ENCODE results near the gene LIN7A. TPM values are rescaled to one million over a fixed set of nuclear protein-coding genes. Genes with fewer than 3 reads are reported as not detected.

Gene LIN7A
- total RNA-seq, 2 experiments from 2014 or later = not detected

DNA sequence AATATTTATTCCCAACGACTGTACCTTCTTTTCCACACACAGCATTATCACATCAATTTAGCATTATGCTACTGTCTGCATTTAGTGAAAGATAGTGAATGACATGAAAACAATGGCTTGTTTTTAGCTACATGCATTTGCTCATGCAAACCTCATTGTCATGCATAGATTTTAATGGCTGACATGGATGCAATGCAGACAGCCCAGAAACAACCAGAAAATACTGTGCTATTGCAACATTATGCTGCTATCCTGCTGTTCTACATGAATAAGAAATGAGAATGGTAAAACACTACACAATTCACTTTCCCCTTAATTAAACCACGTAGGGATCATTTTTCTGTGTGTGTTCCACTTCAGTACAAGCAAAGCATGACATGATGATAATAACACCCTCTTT lies 90.8 kb downstream of the LIN7A start:
- CTCF ChIA-PET = no interaction called here
- Mint-ChIP-seq H3K9me3 (ENCODE audit: insufficient read depth) (no peaks in the 10 kb centered on the region), H3K27ac (no peak overlapping the region), H3K27me3 (ENCODE audit: low read depth) (no peaks in the 10 kb centered on the region), H3K4me1 (ENCODE audit: low read depth) (no peaks in the 10 kb centered on the region), H3K4me3 (no peak overlapping the region), H3K36me3 (ENCODE audit: low read depth) (no peaks in the 10 kb centered on the region)
- POLR2A ChIA-PET = no interaction called here
- ATAC-seq = no peak
- no peak for DNase-seq

- Mint-ChIP-seq H3K36me3 (ENCODE audit: low read depth) (no peaks in the 10 kb centered on the region), H3K4me3 (no peak overlapping the region), H3K27ac (no peak overlapping the region), H3K9me3 (ENCODE audit: insufficient read depth) (no peaks in the 10 kb centered on the region), H3K27me3 (ENCODE audit: low read depth) (no peaks in the 10 kb centered on the region), H3K4me1 (ENCODE audit: low read depth) (no peaks in the 10 kb centered on the region)
- ATAC-seq = no peak
- CTCF ChIA-PET = no interaction called here
- POLR2A ChIA-PET = no interaction called here
- no peak for DNase-seq
These were observed 92.1 kb downstream of the LIN7A start for GRCh38 chr12:80845639-80846038.

DNA sequence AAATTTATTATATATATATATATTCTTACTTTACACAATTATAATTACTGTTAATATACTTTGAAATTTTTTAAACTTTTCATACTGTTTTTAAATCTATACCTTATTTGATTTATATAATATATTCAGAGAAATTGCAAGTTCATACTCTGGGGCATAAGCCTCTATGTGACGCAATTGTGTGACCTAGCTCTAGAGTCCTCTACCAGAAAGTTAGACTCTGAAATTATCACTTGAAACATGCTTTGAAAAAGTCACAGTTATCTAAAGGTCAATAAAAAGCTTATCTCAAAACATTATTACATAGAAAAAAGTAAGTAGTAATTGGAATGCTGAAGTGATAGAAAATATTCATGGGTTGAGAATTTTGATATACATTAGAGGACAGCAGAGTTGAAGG lies 93.8 kb downstream of the LIN7A start:
- Mint-ChIP-seq H3K36me3 (ENCODE audit: low read depth) (no peaks in the 10 kb centered on the region), H3K27me3 (ENCODE audit: low read depth) (no peaks in the 10 kb centered on the region), H3K27ac (no peak overlapping the region), H3K4me3 (no peak overlapping the region), H3K4me1 (ENCODE audit: low read depth) (no peaks in the 10 kb centered on the region), H3K9me3 (ENCODE audit: insufficient read depth) (no peaks in the 10 kb centered on the region)
- POLR2A ChIA-PET = no interaction called here
- no peak for DNase-seq
- CTCF ChIA-PET = no interaction called here
- no peak for ATAC-seq

GRCh38 chr12:80838708-80839107 lies 99.0 kb downstream of the LIN7A start:
- CTCF ChIA-PET = no interaction called here
- no peak for ATAC-seq

GRCh38 chr12:80838024-80838658 lies 99.6 kb downstream of the LIN7A start:
- Mint-ChIP-seq H3K4me1 (ENCODE audit: low read depth) (no peaks in the 10 kb centered on the region), H3K27ac (no peak overlapping the region), H3K36me3 (ENCODE audit: low read depth) (no peaks in the 10 kb centered on the region), H3K27me3 (ENCODE audit: low read depth) (no peaks in the 10 kb centered on the region), H3K9me3 (ENCODE audit: insufficient read depth) (no peaks in the 10 kb centered on the region), H3K4me3 (no peak overlapping the region)
- POLR2A ChIA-PET = no interaction called here
- DNase-seq (no peak), ATAC-seq (no peak)
- CTCF ChIA-PET = no interaction called here

More at GRCh38 chr12:80838708-80839107, 99.0 kb downstream of the LIN7A start:
- no peak overlapping the region for H3K27ac Mint-ChIP-seq
- no peaks in the 10 kb centered on the region for H3K27me3 Mint-ChIP-seq (ENCODE audit: low read depth)
- POLR2A ChIA-PET = no interaction called here
- H3K4me1 Mint-ChIP-seq (ENCODE audit: low read depth) = no peaks in the 10 kb centered on the region
- no peaks in the 10 kb centered on the region for H3K9me3 Mint-ChIP-seq (ENCODE audit: insufficient read depth)
- no peak overlapping the region for H3K4me3 Mint-ChIP-seq
- H3K36me3 Mint-ChIP-seq (ENCODE audit: low read depth) = no peaks in the 10 kb centered on the region
- no peak for DNase-seq

- H3K9me3 Mint-ChIP-seq (ENCODE audit: insufficient read depth) = no peaks in the 10 kb centered on the region
- DNase-seq (no peak), ATAC-seq (no peak)
- H3K27me3 Mint-ChIP-seq (ENCODE audit: low read depth) = no peaks in the 10 kb centered on the region
- H3K27ac Mint-ChIP-seq = no peak overlapping the region
- no peaks in the 10 kb centered on the region for H3K4me1 Mint-ChIP-seq (ENCODE audit: low read depth)
- H3K4me3 Mint-ChIP-seq = no peak overlapping the region
- POLR2A ChIA-PET = no interaction called here
- H3K36me3 Mint-ChIP-seq (ENCODE audit: low read depth) = no peaks in the 10 kb centered on the region
- CTCF ChIA-PET = no interaction called here
These were observed 100.3 kb downstream of the LIN7A start for GRCh38 chr12:80837342-80837978.

DNA sequence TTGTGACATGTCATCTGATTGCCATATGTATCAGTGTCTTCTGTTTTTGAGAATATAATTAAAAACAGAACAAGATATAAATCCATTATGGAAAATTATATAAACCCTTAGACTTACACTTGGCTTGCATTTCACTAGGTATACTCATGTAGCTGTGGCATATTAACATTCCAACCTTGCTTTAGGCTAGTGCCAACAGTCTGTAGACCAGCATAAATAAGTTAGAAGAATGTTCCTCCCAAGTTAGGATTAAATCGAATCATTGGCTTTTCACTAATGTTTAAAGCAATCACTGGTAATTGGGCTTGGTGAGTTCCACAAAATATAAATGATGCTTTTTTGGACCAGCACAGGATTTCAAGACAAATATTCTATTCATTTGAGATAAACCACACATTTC lies 103.0 kb downstream of the LIN7A start:
- no peaks in the 10 kb centered on the region for H3K27me3 Mint-ChIP-seq (ENCODE audit: low read depth)
- ATAC-seq = no peak
- POLR2A ChIA-PET = no interaction called here
- DNase-seq = no peak
- no peak overlapping the region for H3K27ac Mint-ChIP-seq
- no peaks in the 10 kb centered on the region for H3K36me3 Mint-ChIP-seq (ENCODE audit: low read depth)
- no peak overlapping the region for H3K4me3 Mint-ChIP-seq
- no peaks in the 10 kb centered on the region for H3K9me3 Mint-ChIP-seq (ENCODE audit: insufficient read depth)
- no peaks in the 10 kb centered on the region for H3K4me1 Mint-ChIP-seq (ENCODE audit: low read depth)
- CTCF ChIA-PET = no interaction called here

DNA sequence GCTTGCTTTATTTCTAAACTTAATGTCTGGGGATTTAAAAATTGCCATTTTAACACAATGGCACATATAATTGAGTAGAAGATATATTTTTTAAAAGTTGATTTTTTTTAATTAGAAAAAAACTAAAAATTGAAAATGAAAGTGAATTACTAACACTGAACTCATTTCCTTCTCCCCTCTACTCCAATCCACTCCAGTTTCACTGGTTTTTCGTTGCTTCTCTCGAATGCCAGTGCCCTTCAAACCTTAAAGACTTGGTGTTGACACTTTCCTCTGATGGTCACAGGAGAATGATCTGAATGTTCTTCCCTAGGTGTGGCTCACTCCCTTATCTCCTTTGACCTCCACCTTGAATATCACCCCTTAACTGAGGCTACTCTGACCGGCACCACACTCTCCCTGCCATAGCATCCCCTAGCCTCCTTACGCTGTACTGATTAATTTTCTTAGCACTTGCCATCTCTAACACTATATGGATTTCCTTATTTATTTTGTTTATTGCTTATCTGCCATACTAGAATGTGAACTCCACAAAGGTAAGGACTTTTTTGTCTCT lies 107.1 kb downstream of the LIN7A start:
- ATAC-seq (no peak), DNase-seq (no peak)
- Mint-ChIP-seq H3K9me3 (ENCODE audit: insufficient read depth) (no peaks in the 10 kb centered on the region), H3K36me3 (ENCODE audit: low read depth) (no peaks in the 10 kb centered on the region), H3K4me1 (ENCODE audit: low read depth) (no peaks in the 10 kb centered on the region), H3K27me3 (ENCODE audit: low read depth) (no peaks in the 10 kb centered on the region), H3K27ac (no peak overlapping the region), H3K4me3 (no peak overlapping the region)
- CTCF ChIA-PET = no interaction called here
- POLR2A ChIA-PET = no interaction called here

- ATAC-seq (no peak), DNase-seq (no peak)
- no peak overlapping the region for H3K27ac Mint-ChIP-seq
- no peaks in the 10 kb centered on the region for H3K27me3 Mint-ChIP-seq (ENCODE audit: low read depth)
- no peaks in the 10 kb centered on the region for H3K36me3 Mint-ChIP-seq (ENCODE audit: low read depth)
- H3K9me3 Mint-ChIP-seq (ENCODE audit: insufficient read depth) = no peaks in the 10 kb centered on the region
- H3K4me3 Mint-ChIP-seq = no peak overlapping the region
- ChIA-PET CTCF (no interaction called here), POLR2A (no interaction called here)
- H3K4me1 Mint-ChIP-seq (ENCODE audit: low read depth) = no peaks in the 10 kb centered on the region
These were observed 108.0 kb downstream of the LIN7A start for GRCh38 chr12:80829767-80830166.

DNA sequence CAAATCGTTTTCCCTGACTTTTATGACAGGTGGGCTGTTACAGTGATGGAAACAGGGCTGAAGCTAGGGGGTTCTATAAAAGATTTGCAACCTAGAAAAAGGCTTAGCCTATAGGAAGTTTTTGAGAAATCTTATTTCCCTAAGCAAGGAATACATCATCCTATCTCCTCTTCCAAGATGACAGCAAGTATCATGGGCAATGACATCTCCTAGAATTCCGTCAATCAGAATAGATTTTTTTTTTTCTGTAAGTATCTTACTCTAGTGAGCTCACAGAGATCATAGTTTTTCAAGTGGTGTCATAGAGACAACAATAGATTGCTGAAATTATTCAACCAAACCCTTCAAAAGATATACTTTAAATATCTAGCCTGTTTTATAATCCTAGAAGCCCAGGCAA lies 112.2 kb downstream of the LIN7A start:
- H3K4me3 Mint-ChIP-seq = no peak overlapping the region
- no peaks in the 10 kb centered on the region for H3K4me1 Mint-ChIP-seq (ENCODE audit: low read depth)
- H3K27ac Mint-ChIP-seq = no peak overlapping the region
- no peaks in the 10 kb centered on the region for H3K36me3 Mint-ChIP-seq (ENCODE audit: low read depth)
- no peak for ATAC-seq
- no peaks in the 10 kb centered on the region for H3K27me3 Mint-ChIP-seq (ENCODE audit: low read depth)
- DNase-seq = no peak
- ChIA-PET CTCF (no interaction called here), POLR2A (no interaction called here)
- H3K9me3 Mint-ChIP-seq (ENCODE audit: insufficient read depth) = no peaks in the 10 kb centered on the region

DNA sequence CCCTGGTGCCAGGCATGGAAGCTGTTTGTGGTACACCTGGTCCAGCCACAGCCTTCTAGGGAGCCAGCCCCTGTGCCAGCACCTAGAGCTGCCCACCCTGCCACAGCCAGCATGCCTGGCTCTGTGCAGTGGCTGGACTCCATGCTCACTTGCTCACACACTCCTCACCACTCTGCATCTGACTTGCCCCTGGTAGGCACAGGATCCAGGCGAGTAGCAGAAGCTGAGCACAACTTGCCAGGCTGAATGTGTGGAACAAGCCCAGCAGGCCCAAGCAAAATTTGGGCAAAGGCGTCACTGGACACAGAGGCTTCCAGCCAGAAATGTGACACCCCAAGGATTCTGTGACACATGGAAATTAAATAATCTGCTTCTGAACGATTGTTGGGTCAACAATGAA lies 114.3 kb downstream of the LIN7A start:
- ChIA-PET CTCF (no interaction called here), POLR2A (no interaction called here)
- Mint-ChIP-seq H3K27ac (no peak overlapping the region), H3K9me3 (ENCODE audit: insufficient read depth) (no peaks in the 10 kb centered on the region), H3K4me3 (no peak overlapping the region), H3K27me3 (ENCODE audit: low read depth) (no peaks in the 10 kb centered on the region), H3K36me3 (ENCODE audit: low read depth) (no peaks in the 10 kb centered on the region), H3K4me1 (ENCODE audit: low read depth) (no peaks in the 10 kb centered on the region)
- no peak for ATAC-seq
- no peak for DNase-seq

DNA sequence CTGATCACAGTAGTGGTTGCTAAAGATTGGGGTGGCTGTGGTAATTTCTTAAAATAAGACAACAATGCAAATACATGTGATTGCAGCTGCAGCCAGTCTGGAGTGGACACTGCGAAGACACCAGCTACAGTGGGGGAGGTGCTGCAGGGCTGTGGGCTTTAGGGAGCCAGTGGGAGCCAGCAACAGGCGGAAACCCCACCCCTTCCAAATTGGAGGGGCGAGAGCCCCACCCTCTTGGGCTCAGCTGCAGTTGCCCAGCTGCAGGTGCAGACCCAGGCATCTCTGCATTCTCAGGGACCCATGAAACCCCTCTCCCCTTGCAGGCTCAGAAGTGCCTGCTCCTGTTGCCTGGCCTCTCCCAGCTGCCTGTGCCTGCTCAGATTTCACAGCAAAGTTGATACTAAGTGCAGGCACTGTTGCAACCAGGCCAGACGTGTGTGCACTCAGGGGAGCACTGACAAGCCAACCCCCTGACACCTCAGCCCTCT lies 116.2 kb downstream of the LIN7A start:
- H3K36me3 Mint-ChIP-seq (ENCODE audit: low read depth) = no peaks in the 10 kb centered on the region
- ChIA-PET POLR2A (no interaction called here), CTCF (no interaction called here)
- no peak for ATAC-seq
- H3K27me3 Mint-ChIP-seq (ENCODE audit: low read depth) = no peaks in the 10 kb centered on the region
- no peaks in the 10 kb centered on the region for H3K9me3 Mint-ChIP-seq (ENCODE audit: insufficient read depth)
- DNase-seq = no peak
- H3K4me1 Mint-ChIP-seq (ENCODE audit: low read depth) = no peaks in the 10 kb centered on the region
- no peak overlapping the region for H3K4me3 Mint-ChIP-seq
- no peak overlapping the region for H3K27ac Mint-ChIP-seq

- Mint-ChIP-seq H3K4me3 (no peak overlapping the region), H3K27me3 (ENCODE audit: low read depth) (no peaks in the 10 kb centered on the region), H3K27ac (no peak overlapping the region), H3K9me3 (ENCODE audit: insufficient read depth) (no peaks in the 10 kb centered on the region), H3K4me1 (ENCODE audit: low read depth) (no peaks in the 10 kb centered on the region), H3K36me3 (ENCODE audit: low read depth) (no peaks in the 10 kb centered on the region)
- DNase-seq = no peak
- ChIA-PET POLR2A (no interaction called here), CTCF (no interaction called here)
- no peak for ATAC-seq
These were observed 118.9 kb downstream of the LIN7A start for GRCh38 chr12:80818878-80819277.

All from activated CD8-positive, alpha-beta T cell treated with anti-CD3 and anti-CD28 coated beads, Interleukin-2, amount 10 ng/mL, durations not matched to agents 7 days and 5 days (primary cell).